GM18499 (cell line): Measurements from ENCODE around the gene SYNE1.

ENCODE experiments used
- ATAC-seq: cut with Tn5 transposase; IDR thresholded peaks from one replicate; pipeline ENCODE4 v1.9.1; 2021; ENCODE audit warnings: moderate number of reproducible peaks; ENCODE audit not compliant: insufficient read depth, unreplicated experiment

The SYNE1 gene

DNA sequence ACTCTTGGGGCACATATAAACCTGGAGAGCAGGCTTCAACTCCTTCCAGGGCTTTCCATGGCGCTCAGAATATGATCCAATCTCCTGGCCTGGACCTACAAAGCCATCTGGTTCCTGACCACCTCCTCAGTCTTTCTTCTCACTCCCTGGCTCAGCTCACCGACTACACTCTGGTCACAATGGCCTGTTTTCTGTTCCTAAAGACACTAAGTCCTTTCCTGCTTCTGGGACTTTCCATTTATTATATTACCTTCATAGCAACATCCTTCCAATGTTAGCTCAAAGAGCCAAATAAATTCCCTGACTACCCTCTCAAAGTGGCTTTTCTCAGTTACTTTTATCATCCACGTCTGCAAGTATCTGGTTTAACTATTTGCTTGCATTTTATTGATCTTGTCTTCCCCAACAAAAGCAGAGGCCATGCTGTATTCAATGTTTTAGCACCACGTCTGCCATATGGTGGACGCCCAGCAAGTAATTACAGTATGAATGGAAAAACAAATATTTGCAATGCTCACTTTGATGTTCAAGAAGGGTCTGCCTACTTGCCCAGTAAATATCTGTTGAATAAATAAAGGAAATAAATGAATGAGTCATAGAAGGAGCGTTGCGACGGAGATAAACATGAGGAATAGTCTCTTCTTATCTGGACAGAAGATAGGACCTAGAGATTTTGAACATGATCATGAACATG, 501.3 kb downstream of the SYNE1 start:
- no peak for ATAC-seq

DNA sequence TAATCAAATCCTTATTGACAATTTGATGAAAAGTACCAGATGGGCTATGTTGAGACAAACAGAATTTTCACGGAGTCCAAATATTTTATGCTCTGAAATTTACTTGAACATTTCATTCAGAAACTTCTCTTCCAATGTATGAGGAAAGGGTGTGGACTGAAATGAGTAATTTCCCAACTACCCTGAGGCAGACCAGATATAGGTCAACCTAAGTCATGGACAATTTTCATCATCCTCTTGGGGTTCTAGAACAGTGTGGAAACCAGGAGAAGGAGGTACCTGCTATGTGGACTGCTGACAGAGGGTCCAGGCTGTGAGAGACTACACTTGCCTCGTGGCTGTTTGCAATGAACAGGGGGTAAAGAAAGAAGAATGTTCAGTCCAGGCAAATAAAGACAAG, 506.7 kb downstream of the SYNE1 start:
- no peak for ATAC-seq

DNA sequence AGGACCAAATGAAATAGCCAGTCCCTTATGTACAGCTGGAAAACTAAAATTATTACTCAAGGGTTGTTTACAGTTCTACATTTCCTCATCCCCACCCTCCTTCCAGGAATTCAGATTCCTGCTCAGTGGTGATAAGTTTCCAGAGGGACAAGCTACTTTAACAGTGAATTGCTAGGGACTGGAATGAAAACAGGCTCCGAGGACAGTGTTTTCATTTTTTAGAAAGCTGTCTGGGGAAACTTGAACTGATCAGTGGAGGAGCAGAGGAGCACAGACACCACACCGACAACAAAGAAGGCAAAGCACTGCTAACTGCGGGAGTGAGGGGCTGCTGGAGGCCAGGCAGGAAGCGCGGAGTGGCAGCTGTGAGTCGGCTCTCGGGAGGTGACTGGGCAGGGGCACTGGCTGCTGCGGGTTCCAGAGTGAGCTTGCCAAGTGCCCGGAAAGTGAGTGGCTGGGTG, 507.4 kb downstream of the SYNE1 start:
- ATAC-seq = no peak

DNA sequence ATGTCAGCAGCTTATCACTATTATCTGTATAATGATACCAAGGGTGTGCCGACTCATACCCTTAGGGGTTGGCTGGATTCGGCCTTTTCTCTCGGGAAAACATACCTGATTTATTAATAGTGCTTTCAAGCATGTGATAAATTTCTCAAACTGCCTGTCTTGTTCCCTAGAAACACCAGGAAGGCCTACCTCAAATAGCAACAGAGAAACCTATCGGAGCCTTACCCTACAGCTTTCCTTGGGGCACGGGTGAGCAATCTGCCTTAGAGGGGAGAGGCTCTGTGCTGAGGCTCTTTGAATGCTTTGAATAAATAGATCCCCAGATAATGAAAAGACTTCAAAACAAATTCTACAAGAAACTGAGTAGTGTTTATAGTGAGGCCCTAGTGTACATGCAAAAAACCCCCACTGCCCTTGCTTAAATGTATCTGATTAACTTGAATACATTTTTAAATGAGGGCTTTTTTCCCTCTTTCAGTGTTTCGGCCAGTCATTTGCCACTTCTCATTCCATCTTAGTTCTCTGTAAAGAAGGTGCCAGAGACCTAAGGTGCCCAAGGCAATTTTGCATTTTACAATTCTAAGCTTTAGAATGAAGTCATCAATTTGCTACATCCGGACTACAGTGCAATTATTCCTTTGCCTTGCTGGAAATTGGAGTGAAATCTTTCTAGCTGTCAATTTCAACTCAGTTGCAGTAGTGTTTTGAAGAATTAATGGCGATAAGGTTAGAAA, 509.6 kb downstream of the SYNE1 start:
- ATAC-seq = no peak

DNA sequence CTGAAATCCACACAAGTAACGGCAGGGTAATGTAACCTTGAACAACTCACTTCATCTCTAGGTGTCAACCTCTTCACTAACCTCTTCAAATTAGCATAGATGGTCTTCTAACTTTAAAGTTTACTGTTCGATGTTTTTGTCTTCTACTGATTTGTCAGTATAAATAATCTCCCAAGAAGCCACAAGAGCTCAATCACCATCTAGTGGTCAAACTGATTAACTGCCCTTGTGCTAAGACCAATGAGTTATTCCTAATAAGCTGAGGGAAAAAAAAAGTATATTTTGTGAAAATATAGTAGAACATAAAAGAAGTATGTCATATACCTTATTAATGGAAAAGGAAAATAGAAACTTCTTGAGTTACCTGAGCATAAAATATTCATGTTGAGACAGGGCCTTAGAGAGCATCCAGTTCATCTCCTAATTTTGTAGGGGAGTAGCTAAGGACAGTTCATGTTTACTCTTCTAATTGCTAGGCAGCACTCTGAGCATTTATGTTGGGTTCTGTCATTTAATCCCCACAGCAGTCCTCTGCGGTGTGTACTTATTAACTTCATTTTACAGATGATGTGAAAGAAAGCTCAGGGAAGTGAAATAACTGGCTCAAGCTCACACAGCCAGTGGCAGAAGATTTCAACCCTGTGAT, 512.6 kb downstream of the SYNE1 start:
- peak; percentile 65 for ATAC-seq

DNA sequence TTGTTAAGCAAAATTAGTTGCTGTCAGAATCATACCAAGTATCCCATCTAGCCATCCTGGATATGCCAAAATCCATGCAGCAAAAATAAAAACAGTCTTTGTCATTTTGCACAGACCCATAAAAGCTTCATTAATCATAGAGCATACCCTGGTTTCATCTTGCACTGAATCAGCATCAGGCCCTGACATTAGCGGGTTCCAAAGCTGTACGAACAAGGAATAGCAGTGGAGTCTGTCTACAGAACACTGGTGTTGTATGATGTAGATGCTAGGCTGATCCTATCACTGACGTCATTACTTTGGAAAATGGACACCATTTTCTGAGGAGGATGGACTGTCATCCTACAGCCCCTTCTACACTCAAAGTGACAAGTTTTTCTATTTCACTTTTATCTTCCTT, 514.1 kb downstream of the SYNE1 start:
- no peak for ATAC-seq

DNA sequence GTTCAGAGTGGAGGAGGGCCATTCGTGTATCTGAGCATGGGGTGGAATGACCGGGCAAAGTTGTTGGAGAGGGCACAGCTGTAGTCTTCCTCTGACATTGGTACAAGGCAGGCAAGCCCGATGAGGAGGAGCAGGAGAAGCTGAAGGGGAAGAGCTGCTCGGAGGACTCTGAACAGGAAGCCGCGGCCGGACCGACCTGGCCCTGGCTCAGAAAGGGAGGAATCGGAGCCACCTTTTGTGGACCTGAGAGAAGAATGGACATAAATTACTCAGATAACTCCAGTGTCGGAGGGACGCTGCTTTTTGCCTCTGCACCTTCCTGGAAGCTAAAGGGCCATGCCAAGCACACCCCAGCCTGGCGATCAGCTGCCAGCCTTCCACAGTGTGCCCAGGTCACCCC, 514.7 kb downstream of the SYNE1 start:
- no peak for ATAC-seq

DNA sequence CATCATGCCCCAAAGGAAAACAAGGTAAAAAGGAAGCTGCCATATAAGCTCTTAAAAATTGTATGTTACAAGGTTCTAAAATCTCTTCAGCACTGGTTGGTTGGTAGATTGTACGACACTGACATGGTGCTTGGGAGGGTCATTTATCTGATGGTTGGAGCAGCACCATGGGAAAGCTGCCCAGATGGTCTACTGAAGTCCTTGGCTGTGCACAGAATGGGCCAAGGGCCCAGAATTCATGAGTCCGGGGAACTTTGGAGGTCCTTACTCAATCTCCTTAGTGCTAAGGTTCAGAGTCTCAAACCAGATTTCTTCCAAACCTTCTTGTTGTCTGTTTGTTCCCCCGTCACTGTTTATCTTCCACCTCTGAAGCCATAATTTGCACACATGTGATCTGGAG, 515.3 kb downstream of the SYNE1 start:
- ATAC-seq = no peak

DNA sequence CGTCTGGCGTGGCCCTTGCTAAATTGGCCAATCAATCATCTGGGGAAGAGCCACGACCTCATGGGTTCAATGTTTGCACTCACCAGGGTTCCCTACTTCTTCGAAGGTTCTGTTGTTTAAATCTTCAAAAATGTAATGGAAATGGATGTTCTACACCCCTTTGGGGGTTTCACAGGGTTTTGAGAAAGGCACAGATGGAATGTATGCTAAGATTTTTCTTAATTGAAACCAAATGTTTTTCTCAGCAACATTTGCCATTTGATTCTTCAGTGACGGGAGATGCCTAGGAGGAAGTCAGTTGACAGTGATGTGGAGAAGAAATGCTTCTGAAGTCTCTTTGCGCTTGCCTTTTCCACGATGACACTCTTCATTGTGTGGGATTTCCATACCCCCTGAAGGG, 517.3 kb downstream of the SYNE1 start:
- ATAC-seq = no peak

DNA sequence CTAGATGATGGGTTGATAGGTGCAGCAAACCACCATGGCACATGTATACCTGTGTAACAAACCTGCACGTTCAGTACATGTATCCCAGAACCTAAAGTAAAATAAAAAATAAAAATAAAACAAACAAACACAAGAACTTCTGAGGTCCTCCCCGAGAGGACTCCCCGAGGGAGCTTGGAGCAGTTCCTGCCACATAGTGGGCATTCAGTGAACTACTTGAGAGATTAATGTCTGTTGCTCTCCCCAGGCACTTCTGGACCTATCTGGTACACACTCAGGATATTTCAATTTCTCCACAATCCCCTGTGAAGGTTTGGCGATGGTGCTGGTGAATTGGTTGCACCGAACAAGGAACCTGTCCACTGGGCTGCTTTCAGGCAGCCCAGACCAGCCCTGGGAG, 518.5 kb downstream of the SYNE1 start:
- no peak for ATAC-seq

DNA sequence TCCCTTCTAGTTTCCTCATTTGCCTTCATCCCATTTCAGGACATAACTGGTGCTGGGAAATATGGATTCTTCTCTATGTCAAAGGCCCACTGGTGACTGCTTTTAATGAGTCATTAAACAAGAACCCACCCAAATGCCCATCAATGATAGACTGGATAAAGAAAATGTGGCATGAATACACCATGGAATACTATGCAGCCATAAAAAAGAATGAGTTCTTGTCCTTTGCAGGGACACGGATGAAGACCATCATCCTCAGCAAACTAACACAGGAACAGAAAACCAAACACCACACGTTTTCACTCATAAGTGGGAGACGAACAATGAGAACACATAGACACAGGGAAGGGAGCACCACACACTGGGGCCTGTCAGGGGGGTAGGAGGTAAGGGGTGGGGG, 518.9 kb downstream of the SYNE1 start:
- ATAC-seq = no peak

DNA sequence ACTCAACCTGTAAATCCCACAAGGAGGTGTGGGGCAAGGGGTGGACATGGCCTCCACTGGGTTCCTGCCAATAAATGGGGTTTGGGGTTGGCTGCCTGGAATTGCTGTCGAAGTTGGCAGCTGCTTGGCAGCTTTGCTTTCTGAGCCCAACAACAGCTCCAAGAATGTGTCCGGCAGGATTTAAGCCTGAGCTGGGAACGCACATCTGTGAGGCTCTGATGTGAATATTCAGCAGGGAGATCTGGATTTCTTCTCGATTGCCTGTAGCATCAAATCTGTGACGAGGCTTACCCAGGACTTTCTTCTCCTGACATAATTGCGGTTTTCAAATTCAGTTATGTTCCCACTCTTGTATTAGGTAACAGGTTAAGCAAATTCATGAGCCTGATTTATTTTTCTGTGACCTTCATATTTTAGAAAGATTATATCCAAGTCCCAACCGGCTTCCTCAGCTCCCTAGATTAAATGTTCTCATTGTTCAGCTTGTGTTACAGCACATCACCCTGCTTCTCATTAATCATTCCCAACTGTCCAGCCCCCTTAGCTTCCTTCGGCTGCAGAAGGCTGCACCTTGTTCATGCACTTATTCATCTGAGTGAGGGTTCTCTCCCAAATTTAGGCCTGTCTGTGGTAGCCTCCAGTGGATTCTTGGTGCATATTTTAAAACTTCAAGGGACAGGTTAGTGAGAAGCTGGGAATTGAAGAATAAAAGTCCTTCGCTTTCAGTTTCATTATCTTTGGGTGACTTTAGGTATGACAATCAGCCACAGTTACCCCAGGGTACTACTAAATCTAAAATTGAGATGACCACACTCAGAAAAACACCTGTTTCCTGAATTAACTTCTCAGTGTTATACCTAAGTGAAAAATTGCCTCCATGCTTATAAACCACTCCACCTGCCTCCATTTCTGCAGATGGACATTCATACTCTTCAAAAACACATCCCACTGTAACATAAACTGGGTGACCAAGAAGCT, 519.7 kb downstream of the SYNE1 start:
- ATAC-seq = peak; percentile 86

DNA sequence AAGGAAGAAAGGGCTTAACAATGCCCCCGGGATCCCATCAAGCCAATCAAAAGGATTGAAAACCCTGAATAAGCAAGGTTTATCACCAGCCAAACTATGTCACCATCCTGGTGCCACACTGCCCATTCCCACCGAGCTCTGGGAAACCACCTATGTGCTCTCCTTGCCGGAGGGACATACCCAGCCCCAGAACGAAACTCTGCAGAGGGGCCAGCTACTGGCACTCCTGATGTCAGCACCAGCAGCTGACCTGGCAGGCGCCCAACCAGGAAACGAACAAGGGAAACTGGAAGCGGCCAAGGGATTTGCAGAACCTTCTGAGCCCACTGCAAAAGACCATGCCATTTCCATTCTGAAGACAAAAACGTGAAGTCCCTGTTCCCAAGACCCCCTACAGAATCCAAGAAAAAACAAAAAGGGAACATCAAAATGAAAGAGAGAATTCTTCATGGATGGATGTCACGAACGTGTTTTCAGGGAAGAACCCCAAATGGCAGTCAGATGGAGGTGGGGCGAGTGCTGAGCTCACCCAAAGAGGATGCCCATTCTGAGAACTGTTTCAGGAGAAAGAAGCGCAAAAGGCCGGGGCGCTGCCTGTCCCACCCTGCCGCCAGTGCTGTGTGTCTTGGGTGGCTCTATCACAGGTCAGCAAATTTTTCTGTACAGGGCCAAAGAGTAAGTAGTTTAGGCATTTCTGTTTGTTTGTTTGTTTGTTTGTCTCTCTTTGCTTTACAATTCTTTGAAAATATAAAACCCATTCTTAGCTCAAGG, 524.5 kb downstream of the SYNE1 start:
- ATAC-seq = no peak

DNA sequence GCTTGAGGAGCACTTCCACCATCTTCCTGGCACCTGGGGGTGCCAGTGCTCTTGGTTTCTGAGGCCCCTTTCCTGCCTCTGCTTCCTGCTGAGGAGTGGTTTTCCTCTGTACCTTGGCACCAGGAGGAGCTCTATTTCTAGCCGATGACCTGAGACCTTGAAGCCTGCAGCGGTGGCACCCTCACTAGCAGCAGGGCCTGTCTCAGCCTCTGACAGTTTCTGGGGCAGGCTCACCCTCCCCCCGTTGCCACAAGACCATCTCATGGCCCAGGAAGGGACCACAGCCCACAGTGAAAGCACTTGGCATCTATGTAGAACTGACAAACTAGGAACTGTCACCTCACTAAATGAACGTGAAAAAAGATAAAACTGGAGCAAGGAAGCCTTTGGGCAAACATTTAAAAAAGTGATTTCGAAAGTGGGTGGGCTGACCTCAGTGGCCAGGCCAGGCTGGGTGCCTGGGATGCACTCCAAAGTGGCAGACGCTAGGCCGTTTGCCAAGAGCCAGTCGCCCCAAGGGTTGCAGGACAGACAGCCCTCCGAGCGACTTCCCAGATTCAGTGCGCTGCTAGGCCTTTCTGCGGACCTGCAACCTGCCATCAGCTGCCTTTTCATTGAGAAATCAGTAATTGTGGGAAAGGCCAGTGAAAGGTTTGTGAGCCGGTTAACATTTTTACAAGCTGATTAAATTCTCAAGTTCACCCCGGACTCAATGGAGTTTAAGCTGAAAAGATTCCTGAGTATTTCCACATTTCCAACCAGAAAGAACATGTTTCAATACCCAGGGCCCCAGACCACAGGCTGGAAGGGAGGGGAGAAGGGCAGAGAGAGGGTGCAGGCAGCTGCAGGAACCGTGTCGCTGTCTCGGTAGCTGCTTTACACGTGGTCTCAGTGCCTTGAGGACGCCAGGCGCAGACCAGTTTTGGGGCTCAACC, 526.0 kb downstream of the SYNE1 start:
- no peak for ATAC-seq

DNA sequence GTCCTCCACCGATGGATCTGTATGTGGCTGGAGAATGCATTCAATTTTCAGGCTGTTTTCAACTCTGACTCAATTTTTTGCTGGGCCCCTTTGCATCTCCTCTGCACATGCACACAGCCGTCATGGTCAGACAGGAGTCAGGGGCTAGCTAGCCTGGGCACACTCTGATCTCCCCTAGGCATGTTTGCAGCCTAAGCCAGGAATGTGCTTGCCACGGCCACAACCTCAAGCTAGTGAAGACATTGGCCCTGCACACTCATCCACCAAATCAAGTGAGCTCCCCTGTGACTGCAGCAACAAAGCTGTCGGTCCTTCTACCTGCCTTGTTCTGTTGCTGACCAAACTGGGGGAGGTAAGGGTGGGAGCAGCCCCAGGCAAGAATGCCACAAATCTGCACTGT, 529.2 kb downstream of the SYNE1 start:
- no peak for ATAC-seq

DNA sequence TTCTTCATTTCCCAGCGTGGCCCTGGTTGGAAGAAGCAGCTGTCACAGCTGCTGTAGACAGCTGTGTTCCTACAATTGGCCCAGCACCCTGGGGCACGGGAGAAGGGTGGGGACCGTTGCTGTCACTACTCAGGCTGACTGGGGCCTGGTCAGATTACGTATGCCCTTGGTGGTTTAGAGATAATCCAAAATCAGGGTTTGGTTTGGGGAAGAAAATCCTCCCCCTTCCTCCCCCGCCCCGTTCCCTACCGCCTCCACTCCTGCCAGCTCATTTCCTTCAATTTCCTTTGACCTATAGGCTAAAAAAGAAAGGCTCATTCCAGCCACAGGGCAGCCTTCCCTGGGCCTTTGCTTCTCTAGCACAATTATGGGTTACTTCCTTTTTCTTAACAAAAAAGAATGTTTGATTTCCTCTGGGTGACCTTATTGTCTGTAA, 537.0 kb downstream of the SYNE1 start:
- no peak for ATAC-seq

DNA sequence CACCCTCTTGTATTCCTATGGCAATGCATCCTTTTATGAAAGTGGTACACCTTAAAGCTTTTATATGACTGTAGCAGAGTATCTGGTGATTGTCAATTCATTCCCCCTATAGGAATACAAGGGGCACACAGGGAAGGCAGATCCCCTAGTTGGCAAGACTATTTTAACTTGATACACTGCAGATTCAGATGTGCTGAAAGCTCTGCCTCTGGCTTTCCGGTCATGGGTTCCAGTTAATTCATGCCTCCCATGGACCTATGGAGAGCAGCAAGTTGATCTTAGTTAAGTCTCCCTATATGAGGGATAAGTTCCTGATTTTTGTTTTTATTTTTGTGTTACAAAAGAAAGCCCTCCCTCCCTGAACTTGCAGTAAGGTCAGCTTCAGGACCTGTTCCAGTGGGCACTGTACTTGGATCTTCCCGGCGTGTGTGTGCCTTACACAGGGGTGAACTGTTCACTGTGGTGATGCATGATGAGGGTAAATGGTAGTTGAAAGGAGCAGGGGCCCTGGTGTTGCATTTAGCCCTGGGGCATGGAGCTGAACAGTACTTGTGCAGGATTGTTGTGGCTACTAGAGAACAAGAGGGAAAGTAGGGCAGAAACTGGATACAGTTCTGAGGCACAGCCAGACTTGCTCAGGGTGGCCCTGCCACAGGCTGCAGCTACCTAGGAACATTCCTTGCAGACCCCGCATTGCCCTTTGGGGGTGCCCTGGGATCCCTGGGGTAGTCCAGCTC, 537.5 kb downstream of the SYNE1 start:
- no peak for ATAC-seq

DNA sequence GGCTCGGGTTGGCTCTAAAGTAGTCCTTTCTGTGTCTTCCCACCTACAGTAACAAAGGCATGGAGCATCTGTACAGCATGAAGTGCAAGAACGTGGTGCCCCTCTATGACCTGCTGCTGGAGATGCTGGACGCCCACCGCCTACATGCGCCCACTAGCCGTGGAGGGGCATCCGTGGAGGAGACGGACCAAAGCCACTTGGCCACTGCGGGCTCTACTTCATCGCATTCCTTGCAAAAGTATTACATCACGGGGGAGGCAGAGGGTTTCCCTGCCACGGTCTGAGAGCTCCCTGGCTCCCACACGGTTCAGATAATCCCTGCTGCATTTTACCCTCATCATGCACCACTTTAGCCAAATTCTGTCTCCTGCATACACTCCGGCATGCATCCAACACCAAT, 538.5 kb downstream of the SYNE1 start:
- ATAC-seq = no peak
